ENCODE results near the gene MORC4. TPM values are rescaled to one million over a fixed set of nuclear protein-coding genes. Genes with fewer than 3 reads are reported as not detected.

The MORC4 gene
- polyA plus RNA-seq: 1 to 10 TPM; 4.4 to 8.0 TPM

GRCh38 chrX:107000013-107000515, at the start of gene MORC4:
TSS of gene MORC4 (minus strand) at chrX:107000212. CDS start at chrX:106999969, 243 bp downstream.
- WGBS, 2 donors: 2 to 29% methylated on average over 37 to 42 of the region's 42 CpGs
- H3K4me3 ChIP-seq (ENCODE audit: low read depth in 1 of 2, low read length in 2 of 2): peak within 1 kb of the TSS; percentile 44 to 66
- no peaks in the 10 kb centered on the region for H3K27me3 ChIP-seq (ENCODE audit: control insufficient read depth in 1 of 2, insufficient read depth in 2 of 2, low read length in 2 of 2)

GRCh38 chrX:107047622-107048021, 47.6 kb upstream of the MORC4 start:
- Histone ChIP-seq H3K36me3 (ENCODE audit: control insufficient read depth in 2 of 2, insufficient read depth in 2 of 2, low read length in 1 of 2) (no peaks in the 10 kb centered on the region), H3K9me3 (ENCODE audit: control insufficient read depth in 2 of 2, insufficient read depth in 1 of 2, low read depth in 1 of 2, low read length in 1 of 2) (no peaks in the 10 kb centered on the region), H3K4me1 (ENCODE audit: control insufficient read depth in 2 of 2, insufficient read depth in 2 of 2, low read length in 1 of 2) (no peaks in the 10 kb centered on the region), H3K27ac (ENCODE audit: low read depth in 2 of 2, low read length in 1 of 2) (no peak overlapping the region), H3K27me3 (ENCODE audit: control insufficient read depth in 1 of 2, insufficient read depth in 2 of 2, low read length in 2 of 2) (peaks cover 0 to 8% of the 10 kb centered on the region in 2 donors), H3K4me3 (ENCODE audit: low read depth in 1 of 2, low read length in 2 of 2) (no peak overlapping the region)
- WGBS, 2 donors: 35 to 78% methylated on average over 1 of the region's 1 CpG

More at GRCh38 chrX:107000013-107000515, at the start of gene MORC4:
- Histone ChIP-seq H3K36me3 (ENCODE audit: control insufficient read depth in 2 of 2, insufficient read depth in 2 of 2, low read length in 1 of 2) (no peaks in the 10 kb centered on the region), H3K4me1 (ENCODE audit: control insufficient read depth in 2 of 2, insufficient read depth in 2 of 2, low read length in 1 of 2) (no peaks in the 10 kb centered on the region), H3K9me3 (ENCODE audit: control insufficient read depth in 2 of 2, insufficient read depth in 1 of 2, low read depth in 1 of 2, low read length in 1 of 2) (no peaks in the 10 kb centered on the region), H3K27ac (ENCODE audit: low read depth in 2 of 2, low read length in 1 of 2) (peak within 1 kb of the TSS; percentile 47 to 70)

GRCh38 chrX:107029752-107030151, 29.7 kb upstream of the MORC4 start:
- 50 to 81% methylated on average over 1 of the region's 1 CpG for WGBS, 2 donors
- Histone ChIP-seq H3K27ac (ENCODE audit: low read depth in 2 of 2, low read length in 1 of 2) (no peak overlapping the region), H3K9me3 (ENCODE audit: control insufficient read depth in 2 of 2, insufficient read depth in 1 of 2, low read depth in 1 of 2, low read length in 1 of 2) (no peaks in the 10 kb centered on the region), H3K4me1 (ENCODE audit: control insufficient read depth in 2 of 2, insufficient read depth in 2 of 2, low read length in 1 of 2) (no peaks in the 10 kb centered on the region), H3K4me3 (ENCODE audit: low read depth in 1 of 2, low read length in 2 of 2) (no peak overlapping the region), H3K27me3 (ENCODE audit: control insufficient read depth in 1 of 2, insufficient read depth in 2 of 2, low read length in 2 of 2) (no peaks in the 10 kb centered on the region), H3K36me3 (ENCODE audit: control insufficient read depth in 2 of 2, insufficient read depth in 2 of 2, low read length in 1 of 2) (no peaks in the 10 kb centered on the region)

- Histone ChIP-seq H3K9me3 (ENCODE audit: control insufficient read depth in 2 of 2, insufficient read depth in 1 of 2, low read depth in 1 of 2, low read length in 1 of 2) (no peaks in the 10 kb centered on the region), H3K27me3 (ENCODE audit: control insufficient read depth in 1 of 2, insufficient read depth in 2 of 2, low read length in 2 of 2) (peaks cover 0 to 3% of the 10 kb centered on the region in 2 donors), H3K36me3 (ENCODE audit: control insufficient read depth in 2 of 2, insufficient read depth in 2 of 2, low read length in 1 of 2) (no peaks in the 10 kb centered on the region), H3K27ac (ENCODE audit: low read depth in 2 of 2, low read length in 1 of 2) (no peak overlapping the region), H3K4me1 (ENCODE audit: control insufficient read depth in 2 of 2, insufficient read depth in 2 of 2, low read length in 1 of 2) (no peaks in the 10 kb centered on the region), H3K4me3 (ENCODE audit: low read depth in 1 of 2, low read length in 2 of 2) (no peak overlapping the region)
- 30 to 38% methylated on average over 2 of the region's 2 CpGs for WGBS, 2 donors
Measured at GRCh38 chrX:107025545-107025944, 25.5 kb upstream of the MORC4 start.

GRCh38 chrX:107014936-107015335, 14.9 kb upstream of the MORC4 start:
- no peaks in the 10 kb centered on the region for H3K9me3 ChIP-seq (ENCODE audit: control insufficient read depth in 2 of 2, insufficient read depth in 1 of 2, low read depth in 1 of 2, low read length in 1 of 2)
- no peaks in the 10 kb centered on the region for H3K27me3 ChIP-seq (ENCODE audit: control insufficient read depth in 1 of 2, insufficient read depth in 2 of 2, low read length in 2 of 2)
- H3K27ac ChIP-seq (ENCODE audit: low read depth in 2 of 2, low read length in 1 of 2): no peak overlapping the region
- 13 to 30% methylated on average over 1 of the region's 1 CpG for WGBS, 2 donors
- no peaks in the 10 kb centered on the region for H3K36me3 ChIP-seq (ENCODE audit: control insufficient read depth in 2 of 2, insufficient read depth in 2 of 2, low read length in 1 of 2)
- H3K4me3 ChIP-seq (ENCODE audit: low read depth in 1 of 2, low read length in 2 of 2): no peak overlapping the region
- H3K4me1 ChIP-seq (ENCODE audit: control insufficient read depth in 2 of 2, insufficient read depth in 2 of 2, low read length in 1 of 2): no peaks in the 10 kb centered on the region

GRCh38 chrX:107008034-107008433, 8.0 kb upstream of the MORC4 start:
- H3K27ac ChIP-seq (ENCODE audit: low read depth in 2 of 2, low read length in 1 of 2): no peak overlapping the region
- no peaks in the 10 kb centered on the region for H3K4me1 ChIP-seq (ENCODE audit: control insufficient read depth in 2 of 2, insufficient read depth in 2 of 2, low read length in 1 of 2)
- H3K27me3 ChIP-seq (ENCODE audit: control insufficient read depth in 1 of 2, insufficient read depth in 2 of 2, low read length in 2 of 2): peaks cover 0 to 3% of the 10 kb centered on the region in 2 donors
- H3K4me3 ChIP-seq (ENCODE audit: low read depth in 1 of 2, low read length in 2 of 2): no peak overlapping the region
- H3K36me3 ChIP-seq (ENCODE audit: control insufficient read depth in 2 of 2, insufficient read depth in 2 of 2, low read length in 1 of 2): no peaks in the 10 kb centered on the region
- WGBS, 2 donors: 78 to 90% methylated on average over 4 of the region's 4 CpGs
- no peaks in the 10 kb centered on the region for H3K9me3 ChIP-seq (ENCODE audit: control insufficient read depth in 2 of 2, insufficient read depth in 1 of 2, low read depth in 1 of 2, low read length in 1 of 2)

- H3K4me3 ChIP-seq (ENCODE audit: low read depth in 1 of 2, low read length in 2 of 2): peak overlapping the region; percentile 44 to 66
- no peaks in the 10 kb centered on the region for H3K4me1 ChIP-seq (ENCODE audit: control insufficient read depth in 2 of 2, insufficient read depth in 2 of 2, low read length in 1 of 2)
- H3K27me3 ChIP-seq (ENCODE audit: control insufficient read depth in 1 of 2, insufficient read depth in 2 of 2, low read length in 2 of 2): no peaks in the 10 kb centered on the region
- peak overlapping the region; percentile 47 to 70 for H3K27ac ChIP-seq (ENCODE audit: low read depth in 2 of 2, low read length in 1 of 2)
- H3K9me3 ChIP-seq (ENCODE audit: control insufficient read depth in 2 of 2, insufficient read depth in 1 of 2, low read depth in 1 of 2, low read length in 1 of 2): no peaks in the 10 kb centered on the region
- no peaks in the 10 kb centered on the region for H3K36me3 ChIP-seq (ENCODE audit: control insufficient read depth in 2 of 2, insufficient read depth in 2 of 2, low read length in 1 of 2)
- WGBS, 2 donors: 0 to 36% methylated on average over 54 to 88 of the region's 88 CpGs
Measured at GRCh38 chrX:106999002-106999975, 723 bp downstream of the MORC4 start.

- Histone ChIP-seq H3K27me3 (ENCODE audit: control insufficient read depth in 1 of 2, insufficient read depth in 2 of 2, low read length in 2 of 2) (no peaks in the 10 kb centered on the region), H3K27ac (ENCODE audit: low read depth in 2 of 2, low read length in 1 of 2) (no peak overlapping the region), H3K36me3 (ENCODE audit: control insufficient read depth in 2 of 2, insufficient read depth in 2 of 2, low read length in 1 of 2) (no peaks in the 10 kb centered on the region), H3K4me1 (ENCODE audit: control insufficient read depth in 2 of 2, insufficient read depth in 2 of 2, low read length in 1 of 2) (no peaks in the 10 kb centered on the region), H3K4me3 (ENCODE audit: low read depth in 1 of 2, low read length in 2 of 2) (no peak overlapping the region), H3K9me3 (ENCODE audit: control insufficient read depth in 2 of 2, insufficient read depth in 1 of 2, low read depth in 1 of 2, low read length in 1 of 2) (no peaks in the 10 kb centered on the region)
- 76 to 78% methylated on average over 3 of the region's 3 CpGs for WGBS, 2 donors
Measured at GRCh38 chrX:106997611-106998010, 2.4 kb downstream of the MORC4 start.

GRCh38 chrX:106995678-106996077, 4.3 kb downstream of the MORC4 start:
- Histone ChIP-seq H3K4me1 (ENCODE audit: control insufficient read depth in 2 of 2, insufficient read depth in 2 of 2, low read length in 1 of 2) (no peaks in the 10 kb centered on the region), H3K27me3 (ENCODE audit: control insufficient read depth in 1 of 2, insufficient read depth in 2 of 2, low read length in 2 of 2) (no peaks in the 10 kb centered on the region), H3K27ac (ENCODE audit: low read depth in 2 of 2, low read length in 1 of 2) (no peak overlapping the region), H3K4me3 (ENCODE audit: low read depth in 1 of 2, low read length in 2 of 2) (no peak overlapping the region), H3K36me3 (ENCODE audit: control insufficient read depth in 2 of 2, insufficient read depth in 2 of 2, low read length in 1 of 2) (no peaks in the 10 kb centered on the region), H3K9me3 (ENCODE audit: control insufficient read depth in 2 of 2, insufficient read depth in 1 of 2, low read depth in 1 of 2, low read length in 1 of 2) (no peaks in the 10 kb centered on the region)
- WGBS, 2 donors: 83 to 94% methylated on average over 2 of the region's 2 CpGs
